ENCODE data around the gene TM9SF4.

TM9SF4 gene

GRCh38 chr20:32109392-32110172, at the start of gene TM9SF4:
Gene TM9SF4, plus strand, starts transcription at chr20:32109714. Its CDS starts 27 bp downstream, at chr20:32109741.
- peak; percentile 89 for DNase-seq

- peak; percentile 76 for DNase-seq
Observed at GRCh38 chr20:32062776-32063170, 46.7 kb upstream of the TM9SF4 start.

GRCh38 chr20:32063695-32064094, 45.8 kb upstream of the TM9SF4 start:
- peak; percentile 38 for DNase-seq

- DNase-seq, result no peak
Observed at GRCh38 chr20:32064667-32065066, 44.8 kb upstream of the TM9SF4 start.

GRCh38 chr20:32067234-32067821, 42.2 kb upstream of the TM9SF4 start:
- no peak for DNase-seq

- no peak for DNase-seq
Observed at GRCh38 chr20:32068174-32068573, 41.3 kb upstream of the TM9SF4 start.

GRCh38 chr20:32069711-32070110, 39.8 kb upstream of the TM9SF4 start:
- DNase-seq, result no peak

GRCh38 chr20:32070282-32070681, 39.2 kb upstream of the TM9SF4 start:
- DNase-seq, result no peak

- no peak for DNase-seq
Observed at GRCh38 chr20:32070690-32071213, 38.8 kb upstream of the TM9SF4 start.

- no peak for DNase-seq
Observed at GRCh38 chr20:32071395-32072167, 37.9 kb upstream of the TM9SF4 start.

- DNase-seq, result no peak
Observed at GRCh38 chr20:32072168-32072750, 37.3 kb upstream of the TM9SF4 start.

- no peak for DNase-seq
Observed at GRCh38 chr20:32075534-32075933, 34.0 kb upstream of the TM9SF4 start.

- DNase-seq, result no peak
Observed at GRCh38 chr20:32077190-32077589, 32.3 kb upstream of the TM9SF4 start.

- no peak for DNase-seq
Observed at GRCh38 chr20:32078322-32078721, 31.2 kb upstream of the TM9SF4 start.

GRCh38 chr20:32078791-32079190, 30.7 kb upstream of the TM9SF4 start:
- no peak for DNase-seq

GRCh38 chr20:32079655-32080109, 29.8 kb upstream of the TM9SF4 start:
- no peak for DNase-seq

- no peak for DNase-seq
Observed at GRCh38 chr20:32080783-32081182, 28.7 kb upstream of the TM9SF4 start.

GRCh38 chr20:32083469-32083868, 26.0 kb upstream of the TM9SF4 start:
- no peak for DNase-seq

- DNase-seq, result no peak
Observed at GRCh38 chr20:32087070-32087469, 22.4 kb upstream of the TM9SF4 start.

- DNase-seq, result no peak
Observed at GRCh38 chr20:32088759-32089158, 20.8 kb upstream of the TM9SF4 start.

GRCh38 chr20:32089637-32090362, 19.7 kb upstream of the TM9SF4 start:
- no peak for DNase-seq

GRCh38 chr20:32091888-32092346, 17.6 kb upstream of the TM9SF4 start:
- DNase-seq, result peak; percentile 73

Measured in CD4-positive, alpha-beta T cell treated with Interleukin-15 for 1 hour (primary cell).